HT-29 (cell line): ENCODE data around the gene HLTF. TPM values are rescaled to one million over a fixed set of nuclear protein-coding genes. Genes with fewer than 3 reads are reported as not detected.
"Not testable (repeated sequence)": the region's sequence is repeated elsewhere in the genome, so short reads cannot be mapped to it uniquely, and the experiment has no call there.

ENCODE experiments used
- DNase-seq: peaks from one replicate; pipeline ENCODE4 v3.0.0-alpha.2; 2015; ENCODE audit warnings: low spot score
- small RNA-seq: library from RNA; depleted of rRNA; stranded (forward); fragments of <200 nt; gene quantifications from one replicate; pipeline ENCODE3, GENCODE V24; 2014
- total RNA-seq: library from RNA; depleted of rRNA; stranded (reverse); fragments of >200 nt; shearing (Covaris generic); gene quantifications from 2 replicates; pipeline ENCODE4 v1.2.3, GENCODE V29; 2014; rRNA removed

HLTF gene
- total RNA-seq, 1 experiment from 2014 or later: not detected

DNA sequence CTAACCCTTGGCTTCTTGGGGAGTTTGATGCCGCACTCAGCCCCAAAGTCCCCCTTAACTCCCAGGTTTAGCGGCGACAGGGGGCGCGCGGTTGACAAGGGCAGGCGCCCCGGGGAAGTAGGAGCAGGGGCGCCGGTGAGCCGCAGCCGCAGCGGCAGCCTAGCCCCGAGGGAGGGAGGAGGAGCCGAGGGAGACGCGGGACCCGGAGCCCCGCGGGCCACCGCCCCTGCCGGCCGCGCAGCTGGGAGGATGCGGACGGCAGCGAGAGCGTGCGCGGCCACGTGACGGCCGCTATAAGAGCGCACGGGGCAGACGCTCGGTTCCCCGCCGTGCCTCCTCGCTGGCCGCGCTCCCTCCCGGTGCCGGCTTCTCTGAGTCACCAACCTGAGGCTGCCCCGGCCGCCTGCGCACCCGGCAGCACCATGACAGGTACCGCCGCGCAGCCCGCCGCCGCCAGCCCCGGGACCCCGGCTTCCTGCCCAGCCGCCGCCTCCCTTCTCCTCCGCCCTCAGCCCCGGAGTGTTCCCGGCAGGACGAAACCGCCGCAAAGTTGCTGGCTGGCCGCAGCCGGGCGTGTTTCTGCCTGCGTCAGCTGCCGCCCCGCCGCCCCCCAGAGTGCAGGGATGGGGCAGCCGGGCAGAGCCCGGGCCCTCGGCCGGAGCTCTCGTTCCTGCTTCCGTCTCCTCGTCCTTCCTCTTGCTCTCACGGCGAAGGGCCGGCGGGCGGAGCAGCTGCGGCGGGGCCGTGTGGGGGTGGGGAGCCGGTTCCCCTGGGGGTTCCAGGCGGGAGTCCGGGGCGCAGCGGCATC, 94.9 kb downstream of the HLTF start, which contains the start of gene GYG1:
Gene GYG1 (plus strand): TSS at position 322 of the 808 bp plus-strand sequence. CDS start 101 bp downstream, at position 423.
- peak; percentile 86 for DNase-seq

DNA sequence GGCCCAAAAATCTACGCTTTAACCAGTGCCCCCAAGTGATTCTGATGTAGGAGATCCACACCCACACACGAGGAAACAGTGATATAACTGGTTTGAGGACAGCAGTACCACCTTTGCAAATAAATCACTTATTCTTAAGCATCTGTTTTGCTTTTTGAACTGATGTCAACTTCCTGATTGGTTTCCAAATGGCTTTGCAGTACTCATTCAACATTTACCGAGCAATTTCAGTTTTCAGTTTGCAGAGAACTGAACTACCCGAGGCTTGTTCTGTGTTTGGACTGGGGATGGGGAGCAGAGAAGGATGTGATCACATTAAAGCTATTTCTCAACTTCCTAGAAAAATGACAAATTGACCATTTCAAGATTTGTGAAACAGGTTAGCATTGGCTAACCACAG, 96.1 kb downstream of the HLTF start:
- DNase-seq: no peak

DNA sequence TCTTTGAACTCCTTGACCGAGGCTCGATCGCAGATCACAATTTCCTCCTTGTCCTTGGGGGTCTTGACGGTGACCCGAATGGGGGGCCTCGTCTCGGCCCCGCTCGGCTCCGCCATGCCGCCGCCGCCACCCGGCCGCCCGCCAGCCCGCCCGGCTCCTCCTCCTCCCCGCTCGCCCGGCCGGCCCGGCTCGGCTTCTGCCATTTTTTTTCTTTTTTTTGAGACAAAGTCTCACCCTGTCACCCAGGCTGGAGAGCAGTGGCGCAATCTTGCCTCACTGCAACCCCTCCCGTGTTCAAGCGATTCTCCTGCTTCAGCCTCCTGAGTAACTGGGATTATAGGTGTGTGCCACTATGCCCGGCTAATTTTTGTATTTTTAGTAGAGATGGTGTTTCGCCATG, 98.8 kb downstream of the HLTF start:
- DNase-seq: not testable (repeated sequence)

DNA sequence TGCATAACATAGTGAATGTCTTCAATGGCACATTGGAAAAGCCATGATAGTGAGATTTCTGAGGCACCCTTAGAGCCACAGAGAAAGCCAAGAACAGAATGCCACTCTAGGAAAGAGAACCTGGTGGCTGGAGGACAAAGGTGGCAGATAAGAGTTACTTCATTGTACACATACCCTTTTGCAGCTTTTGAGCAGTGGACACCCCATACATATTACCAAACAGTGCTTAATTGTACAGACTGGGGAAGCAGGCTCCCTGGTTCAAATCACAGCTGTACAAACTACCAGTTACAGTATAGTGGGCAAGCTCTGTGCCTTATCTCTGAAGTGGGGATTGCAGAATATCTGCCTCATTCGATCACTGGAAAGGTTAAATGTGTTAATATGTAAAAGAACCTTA, 105.1 kb downstream of the HLTF start:
- DNase-seq: no peak

Small RNA genes within 50 kb of the gene (small RNA-seq; reads per million reads assigned to genes)
- not detected for gene RF00019

Other genes starting within 250 kb of the HLTF start
- gene CPA3, start 221.2 kb downstream of the HLTF start, total RNA-seq: not detected in 2 replicates
- gene GYG1, start 95.0 kb downstream of the HLTF start, total RNA-seq: 10.9 and 12.7 TPM in 2 replicates
- gene HPS3, start 43.1 kb upstream of the HLTF start, total RNA-seq: 12.7 and 14.1 TPM in 2 replicates
- 0.57 TPM in 1 of 2 replicates, not detected in the other for gene CP, start 135.3 kb upstream of the HLTF start, total RNA-seq
- 0.29 TPM in 1 of 2 replicates, not detected in the other for gene TM4SF18, start 247.1 kb upstream of the HLTF start, total RNA-seq